HepG2 (cell line): ENCODE data around the gene CAST. TPM values are rescaled to one million over a fixed set of nuclear protein-coding genes. Genes with fewer than 3 reads are reported as not detected.
A peak's percentile ranks its signal among the peaks of the same experiment; 100 is the strongest.

Experiments
- CHCHD3 ChIP-seq: sonication (generic); formaldehyde crosslinking; IDR thresholded peaks from 2 replicates; pipeline ENCODE4 v1.8.0; 2022; ENCODE audit warnings: mild to moderate bottlenecking, missing genetic modification reagents, moderate library complexity
- EED ChIP-seq: sonication (generic); formaldehyde crosslinking; IDR thresholded peaks from 2 replicates; pipeline ENCODE4 v1.5.0; 2020; ENCODE audit warnings: mild to moderate bottlenecking, missing genetic modification reagents
- FOXP1 ChIP-seq, 2 experiments: fragments of 450-650 bp in 1 of 2; IDR thresholded peaks; 2 replicates each; pipeline ENCODE4 v1.6.1; 2017 to 2018; ENCODE audit warnings: antibody characterized with exemption in 1 of 2
- GATA4 ChIP-seq: sonication (generic); IDR thresholded peaks from 2 replicates; pipeline ENCODE4 v1.6.1; 2016; ENCODE audit warnings: antibody characterized with exemption, low read depth, borderline replicate concordance
- KDM6A ChIP-seq: IDR thresholded peaks from 2 replicates; pipeline ENCODE4 v1.6.1; 2016; ENCODE audit warnings: low read depth
- NCOA2 ChIP-seq: sonication (generic); formaldehyde crosslinking; IDR thresholded peaks from 2 replicates; pipeline ENCODE4 v1.8.0; 2022; ENCODE audit warnings: inconsistent platforms
- NFIC ChIP-seq: IDR thresholded peaks from 2 replicates; pipeline ENCODE4 v1.6.1; 2012; ENCODE audit warnings: mild to moderate bottlenecking, low read length, inconsistent platforms
- RELA ChIP-seq: sonication (generic); formaldehyde crosslinking; IDR thresholded peaks from 2 replicates; pipeline ENCODE4 v1.4.0; 2020; ENCODE audit warnings: missing genetic modification reagents
- TBL1XR1 ChIP-seq: fragments of 150-350 bp; IDR thresholded peaks from 2 replicates; pipeline ENCODE4 v1.6.1; 2014; ENCODE audit warnings: borderline replicate concordance, low read length; ENCODE audit not compliant: partially characterized antibody
- TFDP2 ChIP-seq: sonication (generic); formaldehyde crosslinking; IDR thresholded peaks from 2 replicates; pipeline ENCODE4 v1.4.0; 2020; ENCODE audit warnings: missing genetic modification reagents
- ZEB1 ChIP-seq: IDR thresholded peaks from 2 replicates; pipeline ENCODE4 v1.6.1; 2012; ENCODE audit warnings: mild to moderate bottlenecking, low read depth, inconsistent platforms; ENCODE audit not compliant: insufficient replicate concordance
- ZNF275 ChIP-seq: sonication (generic); formaldehyde crosslinking; IDR thresholded peaks from 2 replicates; pipeline ENCODE4 v1.8.0; 2022; ENCODE audit warnings: missing genetic modification reagents, mild to moderate bottlenecking, inconsistent platforms, borderline replicate concordance
- ZNF317 ChIP-seq: sonication (generic); formaldehyde crosslinking; IDR thresholded peaks from 2 replicates; pipeline ENCODE4 v1.5.0; 2020; ENCODE audit warnings: mild to moderate bottlenecking, missing genetic modification reagents
- ZNF335 ChIP-seq: sonication (generic); formaldehyde crosslinking; IDR thresholded peaks from 2 replicates; pipeline ENCODE4 v1.4.0; 2020; ENCODE audit warnings: missing genetic modification reagents
- ZNF34 ChIP-seq: sonication (generic); formaldehyde crosslinking; IDR thresholded peaks from 2 replicates; pipeline ENCODE4 v1.4.0; 2020; ENCODE audit warnings: mild to moderate bottlenecking, missing genetic modification reagents, borderline replicate concordance
- ZNF513 ChIP-seq: sonication (generic); formaldehyde crosslinking; conservative IDR thresholded peaks from 2 replicates; pipeline ENCODE4 v1.5.0; 2020; ENCODE audit warnings: missing genetic modification reagents
- ZNF569 ChIP-seq: sonication (generic); formaldehyde crosslinking; IDR thresholded peaks from 2 replicates; pipeline ENCODE4 v1.5.0; 2020; ENCODE audit warnings: mild to moderate bottlenecking, missing genetic modification reagents, moderate library complexity, borderline replicate concordance
- ZNF572 ChIP-seq: sonication (generic); formaldehyde crosslinking; IDR thresholded peaks from 2 replicates; pipeline ENCODE4 v1.5.1; 2020; ENCODE audit warnings: mild to moderate bottlenecking, missing genetic modification reagents
- ZNF629 ChIP-seq: sonication (generic); formaldehyde crosslinking; conservative IDR thresholded peaks from 2 replicates; pipeline ENCODE4 v1.5.0; 2020; ENCODE audit warnings: missing genetic modification reagents
- ZNF749 ChIP-seq: sonication (generic); formaldehyde crosslinking; IDR thresholded peaks from 2 replicates; pipeline ENCODE4 v1.8.0; 2022; ENCODE audit warnings: mild to moderate bottlenecking, missing genetic modification reagents, moderate library complexity, borderline replicate concordance
- ZNF777 ChIP-seq: sonication (generic); formaldehyde crosslinking; IDR thresholded peaks from 2 replicates; pipeline ENCODE4 v1.4.0; 2020; ENCODE audit warnings: missing genetic modification reagents
- ZNF83 ChIP-seq: sonication (generic); formaldehyde crosslinking; IDR thresholded peaks from 2 replicates; pipeline ENCODE4 v1.4.0; 2020; ENCODE audit warnings: missing genetic modification reagents, mild to moderate bottlenecking, borderline replicate concordance
- ZNF878 ChIP-seq: sonication (generic); formaldehyde crosslinking; IDR thresholded peaks from 2 replicates; pipeline ENCODE4 v1.8.1; 2023; ENCODE audit warnings: mild to moderate bottlenecking, missing genetic modification reagents, moderate library complexity
- ZSCAN12 ChIP-seq: sonication (generic); formaldehyde crosslinking; IDR thresholded peaks from 2 replicates; pipeline ENCODE4 v1.9.0; 2021; ENCODE audit warnings: mild to moderate bottlenecking, missing genetic modification reagents
- ZSCAN25 ChIP-seq: sonication (generic); formaldehyde crosslinking; IDR thresholded peaks from 2 replicates; pipeline ENCODE4 v1.8.0; 2022; ENCODE audit warnings: mild to moderate bottlenecking, missing genetic modification reagents
- ZUFSP ChIP-seq: sonication (generic); formaldehyde crosslinking; IDR thresholded peaks from 2 replicates; pipeline ENCODE4 v1.9.0; 2021; ENCODE audit warnings: missing genetic modification reagents, mild to moderate bottlenecking, borderline replicate concordance
- polyA plus RNA-seq, 8 experiments: library from polyadenylated mRNA; depleted of rRNA in 3 of 8; stranded (reverse) in 7 of 8; unstranded in 1 of 8; fragments of >200 nt; fragmentation: Illumina TruSeq in 4 of 8; extraction: Trizol in 4 of 8; gene quantifications; 2 replicates each; pipeline versions ENCODE4 v1.2.1 to v1.2.3, GENCODE V29; 2011 to 2016; ENCODE audit warnings: low read depth in 4 of 8, missing spikeins in 1 of 8, mixed read lengths in 1 of 8; ENCODE audit not compliant: insufficient read depth in 1 of 8
- total RNA-seq, 5 experiments: library from RNA; depleted of rRNA; stranded (reverse); fragments of >200 nt; fragmentation: Illumina TruSeq; extraction: Trizol; gene quantifications; 2 replicates each; pipeline ENCODE4 v1.2.3, GENCODE V29; 2016; ENCODE audit warnings: low read depth in 1 of 5

Gene CAST
- total and polyA plus RNA-seq, 2 of the 13 experiments (the other 11 are each of a cell fraction or from before 2014, with no cell fraction given), result 42.1 to 67.6 TPM

- TF ChIP-seq ZNF749 (peak; percentile 38; the same call in 1 of the 2 replicates), NFIC (no peak), KDM6A (CRISPR knock-in tag) (no peak), ZNF572 (CRISPR knock-in tag) (no peak), ZEB1 (peak; percentile 74), ZNF569 (CRISPR knock-in tag) (no peak), ZNF513 (CRISPR knock-in tag) (no peak), ZNF629 (CRISPR knock-in tag) (0 out of 2 replicates have a peak, but pooled peaks have one; percentile 11), ZNF34 (CRISPR knock-in tag) (no peak), CHCHD3 (CRISPR knock-in tag) (no peak), GATA4 (no peak), ZSCAN25 (CRISPR knock-in tag) (no peak), ZNF275 (CRISPR knock-in tag) (no peak), ZNF878 (no peak), NCOA2 (CRISPR knock-in tag) (no peak), TBL1XR1 (no peak), ZNF335 (no peak), TFDP2 (no peak; the same call in 1 of the 2 replicates), ZUFSP (CRISPR knock-in tag) (no peak), ZNF777 (CRISPR knock-in tag) (peak; percentile 87), RELA (no peak), ZNF83 (CRISPR knock-in tag) (peak; percentile 14; the same call in 1 of the 2 replicates), EED (CRISPR knock-in tag) (no peak), ZNF317 (peak; percentile 40; the same call in 1 of the 2 replicates), ZSCAN12 (no peak), FOXP1 (IDR thresholded peaks at IDR 0.05) (no peak), FOXP1 (CRISPR knock-in tag; IDR thresholded peaks at IDR 0.05) (no peak)
Measured at GRCh38 chr5:96662725-96663518, 746 bp downstream of the CAST start (continued).
